GM12878 (cell line): ENCODE data around the gene LSM12. TPM values are rescaled to one million over a fixed set of nuclear protein-coding genes. Genes with fewer than 3 reads are reported as not detected.
A peak's percentile ranks its signal among the peaks of the same experiment; 100 is the strongest.

Experiments
- ATAC-seq: fragments of 200-7000 bp; cut with Tn5 transposase; 3 replicates; pipeline ENCODE4 v1.9.1; 2020; ENCODE audit warnings: mild to moderate bottlenecking, moderate library complexity
- BruUV-seq: library from RNA; stranded (reverse); fragments of 400-500 nt; replicated peaks from 2 replicates; lab custom pipeline; 2021; lab: Mats Ljungman, UMichigan
- CTCF ChIA-PET: fragments of 300-600 bp; sonication (Branson Sonifier 250); formaldehyde crosslinking; extraction: SDS; loops from one replicate; lab custom pipeline; 2021; ENCODE audit warnings: inconsistent platforms; lab: Yijun Ruan, JAX
- POLR2A ChIA-PET: fragments of 350-600 bp; formaldehyde crosslinking; extraction: SDS; loops from one replicate; lab custom pipeline; 2021; ENCODE audit warnings: inconsistent platforms; lab: Charles Lee
- RAD21 ChIA-PET: fragments of 300-600 bp; sonication (Branson Sonifier 250); formaldehyde crosslinking; loops from one replicate; lab custom pipeline; 2023; ENCODE audit warnings: antibody characterized with exemption; ENCODE audit not compliant: unreplicated experiment; lab: Charles Lee
- SMC1A ChIA-PET: fragments of 300-600 bp; sonication (Branson Sonifier 250); formaldehyde crosslinking; loops from one replicate; lab custom pipeline; 2023; ENCODE audit not compliant: unreplicated experiment, uncharacterized antibody; lab: Charles Lee
- DNase-seq: peaks from one replicate; pipeline ENCODE4 v3.0.0-alpha.2; 2011; ENCODE audit warnings: low read depth, low spot score
- FAIRE-seq: peaks from 3 replicates; lab custom pipeline; 2011; peaks lifted over from hg19 to GRCh38; lab: Jason Lieb, UNC
- H2AFZ ChIP-seq: 2 replicates; pipeline ENCODE4 v1.6.0; 2011; ENCODE audit warnings: low read depth, low read length, control low read depth; ENCODE audit not compliant: control insufficient read depth
- H3K27ac ChIP-seq: 2 replicates; pipeline ENCODE4 v1.5.1; 2011; ENCODE audit warnings: control low read depth; ENCODE audit not compliant: control insufficient read depth, insufficient read depth
- H3K27me3 ChIP-seq, 2 experiments: replicated peaks in 1 of 2; 2 replicates each; pipeline versions ENCODE4 v1.6.0 to v1.6.1; 2011; ENCODE audit warnings: low read length in 1 of 2; ENCODE audit not compliant: control insufficient read depth in 2 of 2, insufficient read depth in 2 of 2
- H3K36me3 ChIP-seq, 2 experiments: 2 replicates each; pipeline ENCODE4 v1.5.1; 2011; ENCODE audit warnings: low read length in 1 of 2; ENCODE audit not compliant: control insufficient read depth in 2 of 2, insufficient read depth in 2 of 2
- H3K4me1 ChIP-seq: 2 replicates; pipeline ENCODE4 v1.6.1; 2011; ENCODE audit warnings: mild to moderate bottlenecking, low read length, moderate library complexity, mixed read lengths; ENCODE audit not compliant: control insufficient read depth, insufficient read depth
- H3K4me2 ChIP-seq: 2 replicates; pipeline ENCODE4 v1.6.0; 2011; ENCODE audit warnings: control low read depth; ENCODE audit not compliant: control insufficient read depth, insufficient read depth
- H3K4me3 ChIP-seq: fragments of 200-600 bp; sonication (generic); 2 replicates; pipeline ENCODE4 v1.5.1; 2016
- H3K79me2 ChIP-seq: 2 replicates; pipeline ENCODE4 v1.6.0; 2011; ENCODE audit warnings: low read length; ENCODE audit not compliant: control insufficient read depth, insufficient read depth
- H3K9ac ChIP-seq: 2 replicates; pipeline ENCODE4 v1.8.0; 2011; ENCODE audit warnings: low read length, control low read depth, mixed read lengths; ENCODE audit not compliant: control insufficient read depth, insufficient read depth
- H3K9me3 ChIP-seq: replicated peaks from 3 replicates; pipeline ENCODE4 v1.5.1; 2011; ENCODE audit warnings: mild to moderate bottlenecking, low read length; ENCODE audit not compliant: control insufficient read depth, insufficient read depth
- H4K20me1 ChIP-seq: 2 replicates; pipeline ENCODE4 v1.6.0; 2011; ENCODE audit not compliant: control insufficient read depth, insufficient read depth
- BHLHE40 ChIP-seq, 2 experiments: fragments of 450-650 bp in 1 of 2; IDR thresholded peaks; 2 replicates each; pipeline ENCODE4 v1.6.1; 2011 to 2017; ENCODE audit warnings: low read depth in 2 of 2, borderline replicate concordance in 1 of 2, improper control_type of control experiment in 1 of 2, low read length in 1 of 2, mild to moderate bottlenecking in 1 of 2
- MXI1 ChIP-seq: fragments of 150-350 bp; IDR thresholded peaks from 2 replicates; pipeline ENCODE4 v1.6.1; 2011; ENCODE audit warnings: low read depth, mild to moderate bottlenecking, inconsistent platforms, low read length, improper control_type of control experiment
- RELA ChIP-seq: fragments of 450-650 bp; IDR thresholded peaks from 2 replicates; pipeline ENCODE4 v1.8.0; 2014; ENCODE audit warnings: borderline replicate concordance; ENCODE audit not compliant: partially characterized antibody
- TAF1 ChIP-seq: IDR thresholded peaks from 2 replicates; pipeline ENCODE4 v1.6.1; 2011; ENCODE audit warnings: mild to moderate bottlenecking, low read depth, low read length, borderline replicate concordance
- ZNF592 ChIP-seq: fragments of 450-650 bp; IDR thresholded peaks from 2 replicates; pipeline ENCODE4 v1.6.1; 2017; ENCODE audit warnings: mild to moderate bottlenecking, moderate library complexity
- WGBS: methylation state at CpG from one replicate; pipeline ENCODE4 v1.1.6; 2016; ENCODE audit warnings: low lambda C conversion rate; ENCODE audit not compliant: insufficient replicate concordance, insufficient coverage; ENCODE audit errors: missing lambda C conversion rate; 5-methylcytosine and 5-hydroxymethylcytosine counted together
- in situ Hi-C: fragments of 300-500 bp; cut with MboI; formaldehyde crosslinking; loops from 9 replicates; pipeline ENCODE4 v1.14.3; 2018; ENCODE audit warnings: mixed read lengths
- intact Hi-C: fragments of 100-400 bp; cut with micrococcal nuclease; formaldehyde crosslinking; loops from one replicate; pipeline ENCODE4 v1.14.2; 2022; ENCODE audit not compliant: unreplicated experiment
- polyA plus RNA-seq, 11 experiments: library from polyadenylated mRNA; depleted of rRNA in 4 of 11; unstranded in 6 of 11; stranded (reverse) in 5 of 11; fragments of >200 nt; fragmentation: Nextera tagmentation in 4 of 11; fragmentation: Illumina TruSeq in 1 of 11; extraction: Ambion mirVana in 4 of 11; extraction: Trizol in 1 of 11; gene quantifications; 1 replicate in 1 of 11; 2 replicates in 10 of 11; pipeline versions ENCODE4 v1.2.1 to v1.2.3, GENCODE V29; 2011 to 2016; ENCODE audit warnings: inconsistent platforms in 2 of 11, missing spikeins in 2 of 11, low read depth in 1 of 11
- total RNA-seq, 4 experiments: library from RNA; depleted of rRNA in 3 of 4; stranded (reverse); fragments of >200 nt in 3 of 4; fragmentation: Illumina TruSeq in 1 of 4; extraction: Trizol in 1 of 4; gene quantifications; 2 replicates each; pipeline versions ENCODE4 v1.2.1 to v1.2.3, GENCODE V29; 2013 to 2021

LSM12 gene
- total and polyA plus RNA-seq, 10 of the 15 experiments (the other 5 are each of a cell fraction or from before 2014, with no cell fraction given) = 51.1 to 206 (median 70.8) TPM

- Histone ChIP-seq H3K27me3 (no peaks in the 10 kb centered on the region), H4K20me1 (no peaks in the 10 kb centered on the region), H3K4me2 (peak overlapping the region; percentile 56), H3K9ac (no peak overlapping the region), H3K9me3 (no peaks in the 10 kb centered on the region), H3K4me1 (no peaks in the 10 kb centered on the region), H3K36me3 (peaks cover 2 to 20% of the 10 kb centered on the region in 2 experiments), H3K4me3 (peak overlapping the region; percentile 41), H2AFZ (no peak overlapping the region), H3K27ac (no peak overlapping the region), H3K79me2 (peaks cover 62% of the 10 kb centered on the region)
- ChIA-PET RAD21 (interaction anchor here (0.6 to 1.4 kb wide), 3 partner anchors 59 to 281 kb away, joined by 3 to 4 read pairs (median 3); partner anchors contain the start of genes GRN and HDAC5), SMC1A (interaction anchor here (1.0 to 1.2 kb wide), 2 partner anchors 22 to 52 kb away, joined by 3 to 4 read pairs; no protein-coding TSS in a partner anchor), POLR2A (interaction anchor here (1.7 kb wide), 1 partner anchor 47 kb away, joined by 5 read pairs; no protein-coding TSS in a partner anchor), CTCF (interaction anchor here (0.6 to 1.7 kb wide), 7 partner anchors 13 to 120 kb away, joined by 3 to 6 read pairs (median 5); no protein-coding TSS in a partner anchor)
- no peak for DNase-seq
- ATAC-seq = no peak
- 89% methylated on average over 10 of the region's 10 CpGs for WGBS
- TSS peak; percentile 38 for BruUV-seq
- intact Hi-C loops = no loop called here
- no peak for FAIRE-seq
- in situ Hi-C loops = no loop called here
- TF ChIP-seq BHLHE40 (IDR thresholded peaks at IDR 0.05; ENCODE audit: borderline replicate concordance in 1 of 2, low read depth in 2 of 2, low read length in 1 of 2) = 0 out of 4 replicates have a peak, but pooled peaks of 1 of the 2 experiments have one; percentile 12
- TF ChIP-seq RELA = no peak
These were observed 2.5 kb downstream of the LSM12 start for GRCh38 chr17:44063704-44064639.

GRCh38 chr17:44062871-44063270, 3.6 kb downstream of the LSM12 start:
- in situ Hi-C loops = no loop called here
- peaks cover 64% of the 10 kb centered on the region for H3K79me2 ChIP-seq
- RAD21 ChIA-PET = interaction anchor here (0.7 to 1.4 kb wide), 2 partner anchors 61 to 439 kb away, joined by 3 read pairs; partner anchors contain the start of gene HDAC5
- H3K4me2 ChIP-seq = no peak overlapping the region
- BruUV-seq = no TSS peak
- H4K20me1 ChIP-seq = no peaks in the 10 kb centered on the region
- H3K36me3 ChIP-seq = peaks cover 6 to 20% of the 10 kb centered on the region in 2 experiments
- no peaks in the 10 kb centered on the region for H3K4me1 ChIP-seq
- SMC1A ChIA-PET = interaction anchor here (1.0 to 1.2 kb wide), 2 partner anchors 20 to 53 kb away, joined by 3 to 4 read pairs; no protein-coding TSS in a partner anchor
- CTCF ChIA-PET = interaction anchor here (0.6 to 1.7 kb wide), 6 partner anchors 21 to 153 kb away, joined by 3 to 6 read pairs (median 4); no protein-coding TSS in a partner anchor
- WGBS = 98% methylated on average over 15 of the region's 15 CpGs
- intact Hi-C loops = no loop called here
- POLR2A ChIA-PET = no interaction called here
- no peak overlapping the region for H3K27ac ChIP-seq
- ATAC-seq (no peak), FAIRE-seq (no peak), DNase-seq (no peak)
- no peak overlapping the region for H2AFZ ChIP-seq
- H3K27me3 ChIP-seq = no peaks in the 10 kb centered on the region
- H3K9me3 ChIP-seq = no peaks in the 10 kb centered on the region
- peak overlapping the region; percentile 41; the same call in 1 of the 2 replicates for H3K4me3 ChIP-seq
- no peak overlapping the region for H3K9ac ChIP-seq
- no peak for TF ChIP-seq TAF1
- no peak for TF ChIP-seq MXI1
- no peak for TF ChIP-seq ZNF592
